Vagina (tissue), 2 donors: ENCODE measurements around the gene NTM.

ENCODE experiments used
- CTCF ChIP-seq, 3 experiments: fragments of 450-650 bp in 2 of 3; fragments of 200-600 bp in 1 of 3; sonication (generic) in 1 of 3; IDR thresholded peaks; one replicate each; pipeline ENCODE4 v1.5.1; 2017 to 2019; ENCODE audit warnings: antibody characterized with exemption in 3 of 3, mild to moderate bottlenecking in 2 of 3, moderate library complexity in 2 of 3
- POLR2AphosphoS5 ChIP-seq, 2 donors: sonication (generic); formaldehyde crosslinking; IDR thresholded peaks; one replicate each; pipeline ENCODE4 v1.9.0; 2017; ENCODE audit warnings: antibody characterized with exemption in 2 of 2, mild to moderate bottlenecking in 2 of 2, low read depth in 1 of 2; ENCODE audit not compliant: insufficient read depth in 1 of 2

GRCh38 chr11:131696690-131697089 lies 326.3 kb downstream of the NTM start:
- TF ChIP-seq CTCF (IDR thresholded peaks at IDR 0.05) (no peak), POLR2AphosphoS5 (IDR thresholded peaks at IDR 0.05; ENCODE audit: insufficient read depth in 1 of 2, low read depth in 1 of 2) (no peak)
